ENCODE measurements around the gene HLA-B. TPM values are rescaled to one million over a fixed set of nuclear protein-coding genes. Genes with fewer than 3 reads are reported as not detected.
A peak's percentile ranks its signal among the peaks of the same experiment; 100 is the strongest.
"Not testable (repeated sequence)": the region's sequence is repeated elsewhere in the genome, so short reads cannot be mapped to it uniquely, and the experiment has no call there.

The HLA-B gene
- 105 TPM for total RNA-seq

GRCh38 chr6:31356946-31357466 is at the start of gene HLA-B:
Gene HLA-B (minus strand): TSS chr6:31357179. CDS start chr6:31357158, 21 bp downstream.
- ATAC-seq = peak; percentile 92

- ATAC-seq = no peak
Observed at GRCh38 chr6:31405996-31406395, 49.0 kb upstream of the HLA-B start.

GRCh38 chr6:31404061-31404364 is 47.0 kb upstream of the HLA-B start:
- ATAC-seq = not testable (repeated sequence)

GRCh38 chr6:31403283-31404060 is 46.5 kb upstream of the HLA-B start, which contains the start of gene MICA:
Gene MICA (plus strand): TSS chr6:31403595. CDS start chr6:31403633, 38 bp downstream.
- ATAC-seq = peak; percentile 86

- peak; percentile 8 for ATAC-seq
Observed at GRCh38 chr6:31402324-31403282, 45.6 kb upstream of the HLA-B start.

- ATAC-seq = peak; percentile 8
Observed at GRCh38 chr6:31401403-31401802, 44.4 kb upstream of the HLA-B start.

GRCh38 chr6:31400467-31401289 is 43.7 kb upstream of the HLA-B start:
- peak; percentile 37 for ATAC-seq

- ATAC-seq = peak; percentile 77
Observed at GRCh38 chr6:31399589-31400466, 42.8 kb upstream of the HLA-B start.

GRCh38 chr6:31397901-31398525 is 41.0 kb upstream of the HLA-B start:
- ATAC-seq = no peak

GRCh38 chr6:31397153-31397499 is 40.1 kb upstream of the HLA-B start:
- not testable (repeated sequence) for ATAC-seq

- ATAC-seq = peak; percentile 79
Observed at GRCh38 chr6:31396422-31397152, 39.6 kb upstream of the HLA-B start.

GRCh38 chr6:31395832-31396231 is 38.9 kb upstream of the HLA-B start:
- ATAC-seq = no peak

GRCh38 chr6:31394381-31394780 is 37.4 kb upstream of the HLA-B start:
- no peak for ATAC-seq

GRCh38 chr6:31393932-31394331 is 37.0 kb upstream of the HLA-B start:
- ATAC-seq = no peak

- not testable (repeated sequence) for ATAC-seq
Observed at GRCh38 chr6:31389802-31390132, 32.8 kb upstream of the HLA-B start.

- peak; percentile 33 for ATAC-seq
Observed at GRCh38 chr6:31388916-31389801, 32.2 kb upstream of the HLA-B start.

- ATAC-seq = no peak
Observed at GRCh38 chr6:31386977-31387376, 30.0 kb upstream of the HLA-B start.

- no peak for ATAC-seq
Observed at GRCh38 chr6:31386099-31386498, 29.1 kb upstream of the HLA-B start.

GRCh38 chr6:31385041-31385440 is 28.1 kb upstream of the HLA-B start:
- no peak for ATAC-seq

All from esophagus mucosa (tissue), 1 donor.